Activated CD4-positive, alpha-beta T cell treated with anti-CD3 and anti-CD28 coated beads, Interleukin-2, amount 10 ng/mL, durations not matched to agents 7 days and 5 days (primary cell): ENCODE results near the gene TMEM150A. TPM values are rescaled to one million over a fixed set of nuclear protein-coding genes. Genes with fewer than 3 reads are reported as not detected.
"Not testable (repeated sequence)": the region's sequence is repeated elsewhere in the genome, so short reads cannot be mapped to it uniquely, and the experiment has no call there.

ENCODE experiments used
- CTCF ChIA-PET: fragments of 350-600 bp; sonication (Branson Sonifier 250); formaldehyde crosslinking; loops from one replicate; lab custom pipeline; 2021; ENCODE audit warnings: antibody characterized with exemption; lab: Charles Lee
- POLR2A ChIA-PET: fragments of 350-600 bp; sonication (Branson Sonifier 250); formaldehyde crosslinking; loops from one replicate; lab custom pipeline; 2021; ENCODE audit warnings: antibody characterized with exemption; lab: Charles Lee
- DNase-seq: peaks from one replicate; pipeline ENCODE4 v3.0.0-alpha.2; 2020
- H3K27ac Mint-ChIP-seq: one replicate; pipeline ENCODE4 v1.8.0; 2021; ENCODE audit warnings: mild to moderate bottlenecking, moderate library complexity, mixed read lengths
- H3K27me3 Mint-ChIP-seq: one replicate; pipeline ENCODE4 v1.8.0; 2021; ENCODE audit warnings: mixed read lengths
- H3K36me3 Mint-ChIP-seq: one replicate; pipeline ENCODE4 v1.8.0; 2021; ENCODE audit warnings: low read depth, mixed read lengths
- H3K4me1 Mint-ChIP-seq: one replicate; pipeline ENCODE4 v1.8.0; 2021; ENCODE audit warnings: mixed read lengths
- H3K4me3 Mint-ChIP-seq: one replicate; pipeline ENCODE4 v1.8.0; 2021; ENCODE audit warnings: mild to moderate bottlenecking, moderate library complexity, mixed read lengths
- H3K9me3 Mint-ChIP-seq: one replicate; pipeline ENCODE4 v1.8.0; 2021; ENCODE audit warnings: mixed read lengths
- total RNA-seq, 2 experiments: library from RNA; stranded (reverse); gene quantifications; one replicate each; pipeline ENCODE4 v1.2.3, GENCODE V29; 2021

The TMEM150A gene
- total RNA-seq, 2 experiments from 2014 or later = 1.5 to 1.7 TPM

GRCh38 chr2:85577386-85578242 lies 24.9 kb downstream of the TMEM150A start, which contains the start of gene VAMP8:
Gene VAMP8, plus strand, starts transcription at chr2:85577586. Its CDS starts 61 bp downstream, at chr2:85577647.
- CTCF ChIA-PET = interaction anchor here (1.0 to 2.3 kb wide), 4 partner anchors 10 to 59 kb away, joined by 3 to 10 read pairs (median 4); no protein-coding TSS in a partner anchor
- POLR2A ChIA-PET = no interaction called here
- Mint-ChIP-seq H3K4me3 (peak within 1 kb of the TSS; percentile 93), H3K9me3 (no peaks in the 10 kb centered on the region), H3K27ac (peak within 1 kb of the TSS; percentile 92), H3K27me3 (peaks cover 2% of the 10 kb centered on the region), H3K4me1 (peaks cover 39% of the 10 kb centered on the region), H3K36me3 (peaks cover 31% of the 10 kb centered on the region)
- peak; percentile 73 for DNase-seq

GRCh38 chr2:85577063-85577385 lies 25.5 kb downstream of the TMEM150A start:
- Mint-ChIP-seq H3K9me3 (no peaks in the 10 kb centered on the region), H3K4me3 (peak overlapping the region; percentile 93), H3K36me3 (peaks cover 25% of the 10 kb centered on the region), H3K27me3 (peaks cover 6% of the 10 kb centered on the region), H3K27ac (peak overlapping the region; percentile 92), H3K4me1 (peaks cover 35% of the 10 kb centered on the region)
- POLR2A ChIA-PET = no interaction called here
- DNase-seq = no peak
- CTCF ChIA-PET = interaction anchor here (1.1 to 2.3 kb wide), 3 partner anchors 15 to 60 kb away, joined by 3 to 10 read pairs (median 6); no protein-coding TSS in a partner anchor

- H3K27me3 Mint-ChIP-seq = peaks cover 14% of the 10 kb centered on the region
- H3K4me1 Mint-ChIP-seq = peaks cover 29% of the 10 kb centered on the region
- H3K9me3 Mint-ChIP-seq = no peaks in the 10 kb centered on the region
- POLR2A ChIA-PET = no interaction called here
- CTCF ChIA-PET = interaction anchor here (0.6 to 1.5 kb wide), 2 partner anchors 16 to 27 kb away, joined by 3 read pairs; no protein-coding TSS in a partner anchor
- H3K27ac Mint-ChIP-seq = no peak overlapping the region
- no peak for DNase-seq
- peaks cover 18% of the 10 kb centered on the region for H3K36me3 Mint-ChIP-seq
- H3K4me3 Mint-ChIP-seq = no peak overlapping the region
Observed at GRCh38 chr2:85575739-85576138, 26.8 kb downstream of the TMEM150A start.

GRCh38 chr2:85566265-85566664 lies 36.2 kb downstream of the TMEM150A start:
- Mint-ChIP-seq H3K4me3 (no peak overlapping the region), H3K27me3 (peaks cover 15% of the 10 kb centered on the region), H3K36me3 (no peaks in the 10 kb centered on the region), H3K4me1 (peaks cover 16% of the 10 kb centered on the region), H3K9me3 (no peaks in the 10 kb centered on the region), H3K27ac (no peak overlapping the region)
- ChIA-PET POLR2A (no interaction called here), CTCF (interaction anchor here (2.0 kb wide), 1 partner anchor 14 kb away, joined by 8 read pairs; no protein-coding TSS in a partner anchor)
- no peak for DNase-seq

GRCh38 chr2:85564144-85564563 lies 38.3 kb downstream of the TMEM150A start:
- Mint-ChIP-seq H3K9me3 (no peaks in the 10 kb centered on the region), H3K27ac (peak overlapping the region; percentile 5), H3K27me3 (no peaks in the 10 kb centered on the region), H3K36me3 (peaks cover 2% of the 10 kb centered on the region), H3K4me1 (peaks cover 33% of the 10 kb centered on the region), H3K4me3 (no peak overlapping the region)
- no peak for DNase-seq
- CTCF ChIA-PET = interaction anchor here (0.7 to 4.7 kb wide), 4 partner anchors 14 to 146 kb away, joined by 3 to 44 read pairs (median 6); no protein-coding TSS in a partner anchor
- POLR2A ChIA-PET = no interaction called here

DNA sequence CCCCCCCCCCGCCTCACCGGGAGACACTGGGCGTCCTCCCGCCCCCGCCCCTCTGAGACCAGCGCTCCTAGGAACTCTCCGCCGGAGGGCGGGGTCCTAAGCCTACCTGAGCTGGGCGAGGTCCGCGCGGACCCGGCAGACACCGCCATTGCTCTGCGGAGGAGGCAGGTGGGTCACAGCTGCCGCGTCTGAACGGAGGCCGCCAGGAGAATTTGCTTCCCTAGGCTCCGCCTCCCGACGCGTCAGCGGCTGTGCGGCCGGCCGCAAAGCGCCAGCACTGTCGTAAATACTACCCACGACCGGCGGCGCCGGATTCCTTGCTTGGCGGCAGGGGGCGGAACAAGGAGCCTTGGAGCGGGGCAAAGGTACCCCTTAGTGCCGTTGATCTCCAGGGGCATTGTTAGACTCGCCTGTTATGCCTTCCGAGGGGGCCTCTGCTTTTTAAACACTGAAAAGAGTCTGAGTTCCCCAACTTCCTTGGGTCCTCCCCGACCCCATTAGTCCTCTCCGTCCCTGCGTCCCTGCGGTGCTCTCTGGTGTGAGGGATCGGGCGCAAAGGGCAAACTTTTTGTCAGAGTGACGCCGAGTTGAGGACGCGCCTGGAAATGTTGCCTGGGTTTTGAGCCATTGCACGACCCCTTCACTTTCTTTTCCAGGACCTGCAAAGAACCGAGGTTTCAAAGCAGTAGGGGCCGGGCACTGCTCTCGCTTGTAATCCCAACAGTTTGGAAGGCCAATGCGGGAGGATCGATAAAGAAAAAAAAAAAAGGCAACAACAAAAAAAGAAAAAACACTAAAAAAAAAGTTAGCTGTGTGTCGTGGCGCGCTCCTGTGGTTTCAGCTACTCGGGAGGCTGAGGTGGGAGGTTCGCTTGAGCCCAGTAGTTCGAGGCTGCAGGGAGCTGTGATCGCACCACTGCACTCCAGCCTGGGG lies 41.0 kb downstream of the TMEM150A start, which contains the start of gene GGCX:
GGCX (minus strand) TSS at position 214 of the 933 bp plus-strand sequence; CDS start at position 149, 65 bp downstream.
- Mint-ChIP-seq H3K4me1 (peaks cover 36% of the 10 kb centered on the region), H3K27ac (peak within 1 kb of the TSS; percentile 99), H3K27me3 (no peaks in the 10 kb centered on the region), H3K36me3 (peaks cover 5% of the 10 kb centered on the region), H3K9me3 (no peaks in the 10 kb centered on the region), H3K4me3 (peak within 1 kb of the TSS; percentile 98)
- peak; percentile 95 for DNase-seq
- POLR2A ChIA-PET = interaction anchor here (0.7 to 1.3 kb wide), 3 partner anchors 12 to 143 kb away, joined by 3 to 10 read pairs (median 8); no protein-coding TSS in a partner anchor
- CTCF ChIA-PET = interaction anchor here (0.6 to 4.7 kb wide), 8 partner anchors 12 to 204 kb away, joined by 3 to 44 read pairs (median 4); partner anchors contain the start of gene SH2D6

DNA sequence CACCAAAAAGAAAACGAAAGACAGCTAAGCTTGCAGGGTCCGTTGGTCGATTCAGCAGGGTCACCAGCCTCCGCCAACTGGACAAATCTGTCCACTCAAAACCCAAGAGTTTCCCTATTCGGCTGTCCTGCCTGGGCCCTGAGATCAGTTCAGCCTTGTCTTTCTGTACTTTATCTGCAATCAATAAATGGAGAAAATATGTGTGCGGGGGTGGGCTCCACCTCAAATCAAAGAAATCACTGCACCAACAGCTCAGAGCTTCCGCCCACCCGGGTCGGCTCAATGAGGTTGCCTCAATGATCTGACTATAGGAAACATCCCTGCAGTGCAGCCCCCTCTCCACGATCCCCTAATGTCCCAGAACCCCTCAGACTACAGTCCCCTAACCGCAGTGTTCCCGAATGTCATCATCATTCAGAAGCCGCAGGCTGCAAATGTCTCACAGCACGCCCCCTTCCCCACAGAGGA lies 41.7 kb downstream of the TMEM150A start:
- H3K27ac Mint-ChIP-seq = peak overlapping the region; percentile 99
- peak overlapping the region; percentile 98 for H3K4me3 Mint-ChIP-seq
- no peaks in the 10 kb centered on the region for H3K9me3 Mint-ChIP-seq
- H3K27me3 Mint-ChIP-seq = no peaks in the 10 kb centered on the region
- peaks cover 7% of the 10 kb centered on the region for H3K36me3 Mint-ChIP-seq
- POLR2A ChIA-PET = interaction anchor here (0.9 to 1.3 kb wide), 3 partner anchors 11 to 207 kb away, joined by 3 to 8 read pairs (median 3); partner anchors contain the start of genes ELMOD3 and RETSAT
- no peak for DNase-seq
- CTCF ChIA-PET = interaction anchor here (0.6 to 4.7 kb wide), 6 partner anchors 11 to 77 kb away, joined by 3 to 44 read pairs (median 4); partner anchors contain the start of gene MAT2A
- H3K4me1 Mint-ChIP-seq = peaks cover 36% of the 10 kb centered on the region

GRCh38 chr2:85560403-85560726 lies 42.1 kb downstream of the TMEM150A start:
- POLR2A ChIA-PET = interaction anchor here (0.9 to 1.3 kb wide), 3 partner anchors 10 to 206 kb away, joined by 3 to 8 read pairs (median 3); partner anchors contain the start of genes ELMOD3 and RETSAT
- not testable (repeated sequence) for H3K36me3 Mint-ChIP-seq, H3K27me3 Mint-ChIP-seq, DNase-seq, H3K9me3 Mint-ChIP-seq
- Mint-ChIP-seq H3K27ac (peak overlapping the region; percentile 99), H3K4me3 (peak overlapping the region; percentile 98), H3K4me1 (peaks cover 36% of the 10 kb centered on the region)
- CTCF ChIA-PET = interaction anchor here (0.6 to 4.7 kb wide), 5 partner anchors 10 to 77 kb away, joined by 3 to 44 read pairs (median 4); partner anchors contain the start of gene MAT2A

DNA sequence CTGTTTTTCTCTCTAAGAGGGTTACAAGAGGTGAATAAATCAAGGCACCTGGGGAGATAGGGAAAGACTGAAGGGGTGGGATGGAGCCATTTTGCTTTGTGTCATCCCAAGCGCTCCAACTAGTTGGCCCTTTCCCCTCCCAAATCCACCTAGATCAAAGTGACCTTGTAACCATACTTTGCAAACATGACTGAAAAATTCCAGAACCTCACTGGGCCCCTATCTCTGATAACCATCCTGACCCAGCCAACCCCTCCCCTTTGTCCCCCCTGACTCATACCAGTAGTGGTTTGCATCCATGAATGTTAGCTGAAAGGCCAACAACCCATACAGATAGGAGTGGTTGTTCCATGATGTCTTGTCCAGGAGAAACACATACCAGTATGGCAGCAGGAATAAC lies 44.3 kb downstream of the TMEM150A start:
- Mint-ChIP-seq H3K27ac (no peak overlapping the region), H3K9me3 (no peaks in the 10 kb centered on the region), H3K36me3 (peaks cover 16% of the 10 kb centered on the region), H3K4me1 (peaks cover 29% of the 10 kb centered on the region), H3K27me3 (no peaks in the 10 kb centered on the region), H3K4me3 (no peak overlapping the region)
- ChIA-PET CTCF (interaction anchor here (1.2 to 2.0 kb wide), 2 partner anchors 10 to 16 kb away, joined by 3 to 7 read pairs; no protein-coding TSS in a partner anchor), POLR2A (no interaction called here)
- DNase-seq = no peak

DNA sequence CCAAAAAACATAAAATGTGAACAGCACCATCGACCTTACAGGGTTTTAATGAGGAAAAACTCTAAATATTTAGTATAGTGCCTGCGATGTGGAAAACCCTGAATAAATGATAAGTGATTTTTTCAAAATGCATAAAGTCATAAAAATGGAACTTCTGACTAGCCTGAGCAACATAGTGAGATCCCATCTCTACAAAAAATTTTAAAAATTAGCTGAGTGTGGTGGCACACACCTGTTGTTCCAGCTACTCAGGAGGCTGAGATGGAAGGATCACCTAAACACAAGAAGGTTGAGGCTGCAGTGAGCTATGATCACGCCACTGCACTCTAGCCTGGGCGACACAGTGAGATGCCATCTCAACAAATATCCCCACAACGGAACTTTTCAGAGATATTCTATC lies 45.4 kb downstream of the TMEM150A start:
- ChIA-PET CTCF (interaction anchor here (0.9 to 3.2 kb wide), 7 partner anchors 15 to 187 kb away, joined by 3 to 26 read pairs (median 3); partner anchors contain the start of genes MAT2A and SH2D6), POLR2A (interaction anchor here (1.0 kb wide), 1 partner anchor 11 kb away, joined by 4 read pairs; no protein-coding TSS in a partner anchor)
- H3K27me3 Mint-ChIP-seq = no peaks in the 10 kb centered on the region
- H3K4me3 Mint-ChIP-seq = no peak overlapping the region
- H3K27ac Mint-ChIP-seq = no peak overlapping the region
- DNase-seq = no peak
- peaks cover 19% of the 10 kb centered on the region for H3K36me3 Mint-ChIP-seq
- H3K4me1 Mint-ChIP-seq = peaks cover 28% of the 10 kb centered on the region
- H3K9me3 Mint-ChIP-seq = no peaks in the 10 kb centered on the region

DNA sequence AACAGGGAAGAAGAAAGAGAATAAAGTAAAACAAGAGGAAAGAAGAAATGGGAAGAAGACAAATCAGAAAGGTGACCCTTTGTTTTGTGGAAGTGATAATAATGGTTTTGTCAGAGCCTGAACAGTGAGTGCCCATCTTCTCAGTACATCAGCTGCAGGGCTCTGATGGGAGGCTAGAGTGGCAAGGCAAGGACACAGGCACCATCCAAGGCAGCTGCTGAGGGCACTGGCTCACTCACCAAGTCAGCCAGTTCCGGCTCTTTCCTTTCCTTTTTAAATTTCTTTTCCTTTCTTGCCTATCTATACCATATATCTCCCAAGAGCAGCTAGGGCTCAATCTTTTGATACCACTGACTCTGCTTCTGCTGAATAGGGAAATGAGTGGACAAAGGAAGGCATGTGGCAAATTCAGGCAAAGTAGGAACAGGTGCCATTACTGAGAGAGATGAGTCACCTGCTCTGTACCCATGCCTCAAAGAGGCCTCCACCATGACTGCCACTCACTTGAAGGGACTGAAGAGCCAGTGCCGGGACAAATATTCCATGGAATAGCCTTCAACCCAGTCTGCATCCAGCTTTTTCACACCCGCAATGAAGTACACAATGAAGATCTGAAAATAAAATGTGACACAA lies 47.4 kb downstream of the TMEM150A start:
- no peak overlapping the region for H3K4me3 Mint-ChIP-seq
- H3K27ac Mint-ChIP-seq = peak overlapping the region; percentile 27
- H3K27me3 Mint-ChIP-seq = no peaks in the 10 kb centered on the region
- peaks cover 17% of the 10 kb centered on the region for H3K4me1 Mint-ChIP-seq
- ChIA-PET POLR2A (no interaction called here), CTCF (interaction anchor here (2.7 to 3.2 kb wide), 2 partner anchors 16 to 135 kb away, joined by 8 to 26 read pairs; partner anchors contain the start of genes MAT2A and SH2D6)
- H3K36me3 Mint-ChIP-seq = peaks cover 33% of the 10 kb centered on the region
- H3K9me3 Mint-ChIP-seq = no peaks in the 10 kb centered on the region
- DNase-seq = no peak
